DND-41 (cell line): Measurements from ENCODE around the gene NFIA.

Experiments used
- CTCF ChIP-seq: IDR thresholded peaks from 2 replicates; pipeline ENCODE4 v1.5.1; 2012; ENCODE audit warnings: borderline replicate concordance, low read length, moderate library complexity, mild to moderate bottlenecking; ENCODE audit not compliant: poor library complexity, severe bottlenecking; ENCODE audit errors: extremely low read depth
- EZH2 ChIP-seq: IDR thresholded peaks from 3 replicates; pipeline ENCODE4 v1.6.1; 2012; ENCODE audit warnings: borderline replicate concordance, low read depth, mild to moderate bottlenecking, moderate library complexity, low read length, inconsistent platforms; ENCODE audit not compliant: severe bottlenecking

DNA sequence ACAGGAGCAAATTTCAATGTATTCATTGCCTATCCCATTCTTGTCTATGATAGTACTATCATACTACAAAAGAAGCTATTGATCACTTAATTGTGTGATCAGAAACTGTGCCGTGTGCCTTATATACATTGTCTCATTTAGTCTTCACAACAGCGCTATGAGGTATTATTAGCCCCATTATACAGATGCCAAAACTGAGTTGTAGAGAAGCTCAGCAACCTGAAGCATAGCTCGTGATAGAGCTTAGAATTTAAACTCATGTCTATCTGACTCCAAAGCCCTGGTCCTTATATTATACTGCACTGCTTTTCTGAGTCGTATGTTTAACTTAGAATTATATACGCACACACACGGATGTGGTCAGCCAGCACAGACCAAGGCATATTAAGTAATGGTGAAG lies 315.1 kb downstream of the NFIA start:
- TF ChIP-seq CTCF = no peak
- TF ChIP-seq EZH2 = no peak
